GM18499 (cell line): ENCODE results near the gene FARP1.
"Not testable (repeated sequence)": the region's sequence is repeated elsewhere in the genome, so short reads cannot be mapped to it uniquely, and the experiment has no call there.

ENCODE experiments used
- ATAC-seq: cut with Tn5 transposase; IDR thresholded peaks from one replicate; pipeline ENCODE4 v1.9.1; 2021; ENCODE audit warnings: moderate number of reproducible peaks; ENCODE audit not compliant: insufficient read depth, unreplicated experiment

The FARP1 gene

DNA sequence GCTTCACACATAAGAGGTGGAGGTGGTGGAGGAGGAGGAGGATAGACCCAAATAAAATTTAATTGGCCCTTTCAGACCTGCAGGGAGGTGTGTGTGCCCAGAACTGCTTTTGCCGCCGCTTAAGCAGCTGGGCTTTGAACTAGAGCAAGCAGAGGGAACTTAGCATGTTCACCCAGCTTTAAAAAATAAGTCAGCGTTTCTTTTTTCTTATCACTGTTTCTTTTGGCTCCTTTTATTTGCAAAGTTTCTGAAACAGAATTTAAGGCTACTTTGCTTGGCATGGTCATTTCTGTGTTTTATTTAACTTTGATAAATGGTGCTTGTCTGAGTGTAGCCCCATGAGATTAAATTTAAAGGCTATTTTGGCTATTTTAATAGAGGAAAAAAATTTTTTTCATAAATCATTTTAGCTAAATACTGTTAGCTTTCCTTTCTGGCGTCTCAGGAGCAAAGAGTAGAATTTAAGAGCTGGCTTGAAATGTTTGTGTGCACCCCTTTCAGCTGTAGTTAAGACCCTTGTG, 77.4 kb downstream of the FARP1 start:
- ATAC-seq: no peak

DNA sequence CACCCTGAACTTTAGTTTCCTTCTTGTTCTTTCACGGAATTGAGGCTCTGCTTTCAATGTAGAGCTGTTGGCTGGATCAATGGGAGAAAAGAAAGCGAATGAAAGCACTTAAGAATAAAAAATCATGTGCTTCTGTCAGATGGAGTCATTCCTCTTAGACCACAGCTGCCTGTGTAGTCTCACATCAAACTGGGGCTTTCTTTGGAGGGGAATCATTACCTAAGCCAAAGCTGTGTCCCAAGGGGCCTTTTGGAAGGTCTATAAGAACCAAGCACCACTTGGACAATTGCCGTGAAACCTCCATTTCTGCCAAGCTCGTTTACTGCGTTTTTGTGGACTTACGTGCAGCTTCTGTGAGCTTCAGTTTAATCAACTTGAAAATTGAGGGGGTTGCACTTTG, 78.3 kb downstream of the FARP1 start:
- ATAC-seq: no peak

GRCh38 chr13:98222081-98222554, 79.2 kb downstream of the FARP1 start:
- ATAC-seq: no peak

GRCh38 chr13:98222816-98223215, 79.9 kb downstream of the FARP1 start:
- ATAC-seq: no peak

DNA sequence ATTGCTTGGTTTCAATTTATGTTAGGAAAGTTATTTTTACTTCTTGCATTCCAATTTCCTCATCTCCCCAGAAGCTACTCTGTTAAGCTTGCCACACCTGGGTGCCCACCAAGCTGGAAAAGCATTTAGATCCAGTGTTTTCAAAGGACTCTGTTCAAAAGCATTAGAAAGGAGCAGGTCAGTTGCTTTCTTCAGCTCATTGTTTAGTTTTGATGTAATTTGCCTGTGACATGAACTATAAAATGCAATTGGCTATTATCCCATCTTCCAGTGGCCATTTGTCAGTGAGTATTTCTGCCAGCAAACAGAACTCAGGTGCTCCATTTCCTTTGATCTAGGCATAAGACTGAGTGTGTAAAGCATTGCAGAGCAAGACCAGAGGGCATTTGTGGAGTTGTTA, 80.8 kb downstream of the FARP1 start:
- no peak for ATAC-seq

DNA sequence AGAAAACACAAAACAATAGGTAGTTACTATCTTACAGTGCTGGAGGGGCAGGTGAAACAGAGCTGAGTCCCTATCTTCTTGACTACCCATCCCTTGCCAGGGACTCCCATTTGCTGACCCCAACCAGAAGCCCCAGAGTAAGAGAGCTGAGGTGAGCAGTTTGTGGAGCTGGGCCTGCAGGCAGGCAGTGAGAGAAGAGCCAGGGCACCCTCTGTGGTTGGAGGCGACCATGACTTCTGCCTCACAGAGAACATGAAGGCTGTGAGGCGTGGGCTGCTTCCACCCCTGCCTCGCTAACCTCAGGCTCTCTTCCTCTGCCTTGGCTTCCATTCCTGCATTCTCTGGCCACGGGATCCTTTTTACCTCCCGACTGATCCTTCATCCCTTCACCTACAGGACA, 81.7 kb downstream of the FARP1 start:
- no peak for ATAC-seq

DNA sequence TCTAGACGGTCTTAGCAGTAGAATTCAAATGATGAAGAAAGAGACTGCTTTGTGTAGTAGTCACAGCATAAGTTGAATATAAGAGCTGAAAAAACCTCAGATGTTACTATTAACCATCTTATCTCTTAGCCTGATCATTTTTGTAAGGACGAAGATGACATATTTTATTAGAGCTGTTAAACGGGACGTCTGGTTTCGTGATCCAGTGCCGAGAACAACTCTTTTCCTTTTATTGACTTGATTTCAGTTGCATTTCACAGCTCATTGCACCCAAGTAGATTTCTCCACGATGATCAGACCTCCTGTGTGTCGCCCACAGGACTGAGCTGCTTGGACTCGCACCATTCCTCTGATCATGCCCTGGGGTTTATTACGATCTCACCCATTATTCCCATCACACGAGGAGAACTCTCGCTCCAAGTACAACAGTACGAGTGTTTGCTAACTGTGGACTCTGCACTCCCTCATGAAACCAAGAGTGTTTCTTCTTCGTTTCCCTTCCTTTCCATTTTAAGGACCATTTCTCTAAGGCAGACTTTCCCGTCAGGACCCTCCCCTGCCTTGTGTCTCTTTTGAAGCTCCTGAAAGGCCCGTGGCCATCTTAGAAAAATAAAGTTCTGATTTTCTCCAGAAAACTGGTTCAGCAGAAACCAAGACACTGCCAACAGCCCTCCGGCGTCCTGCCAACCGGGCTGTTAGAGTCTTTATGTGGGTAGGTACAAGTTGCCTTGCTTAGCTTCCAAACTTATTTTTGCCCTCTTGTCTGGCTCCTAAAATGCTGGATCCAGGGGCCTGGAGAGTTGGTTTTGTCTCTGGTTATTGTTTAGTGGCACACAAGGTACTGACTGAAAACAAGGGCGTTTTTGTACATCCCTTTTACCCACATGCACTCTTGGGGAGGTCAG, 82.4 kb downstream of the FARP1 start:
- ATAC-seq: no peak

DNA sequence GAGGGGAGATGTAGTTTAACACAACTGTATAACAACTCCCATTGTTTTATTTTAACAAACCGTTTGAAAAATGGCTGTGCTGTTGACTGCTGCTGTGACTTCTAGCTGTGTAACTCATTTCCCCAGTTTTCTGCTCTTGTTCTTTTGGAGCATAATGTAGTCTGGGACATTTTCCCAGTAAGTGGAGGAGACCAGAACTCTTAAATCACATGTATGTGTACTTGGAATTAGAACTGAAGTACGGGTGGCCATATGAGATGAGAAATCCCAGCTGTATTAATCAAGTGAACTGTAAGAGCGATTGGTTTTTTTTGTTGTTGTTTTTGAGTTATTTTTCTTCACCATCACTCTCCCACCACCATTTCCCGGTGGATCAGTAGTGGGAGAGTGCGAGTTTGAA, 83.6 kb downstream of the FARP1 start:
- ATAC-seq: no peak

- no peak for ATAC-seq
Measured at GRCh38 chr13:98228661-98229341, 85.9 kb downstream of the FARP1 start.

DNA sequence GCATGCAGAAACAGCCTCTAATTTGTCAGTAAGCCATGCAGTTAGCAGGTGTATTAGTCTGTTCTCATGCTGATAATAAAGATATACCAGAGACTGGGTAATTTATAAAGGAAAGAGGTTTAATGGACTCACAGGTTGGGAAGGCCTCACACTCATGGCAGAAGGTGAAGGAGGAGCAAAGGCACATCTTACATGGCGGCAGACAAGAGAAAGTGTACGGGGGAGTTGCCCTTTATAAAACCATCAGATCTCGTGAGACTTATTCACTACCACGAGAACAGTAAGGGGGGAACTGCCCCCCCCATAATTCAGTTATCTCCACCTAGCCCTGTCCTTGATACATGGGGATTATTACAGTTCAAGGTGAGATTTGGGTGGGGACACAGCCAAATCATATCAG, 87.9 kb downstream of the FARP1 start:
- ATAC-seq: not testable (repeated sequence)

- ATAC-seq: no peak
Measured at GRCh38 chr13:98232456-98232855, 89.6 kb downstream of the FARP1 start.

- ATAC-seq: no peak
Measured at GRCh38 chr13:98233127-98233526, 90.2 kb downstream of the FARP1 start.

DNA sequence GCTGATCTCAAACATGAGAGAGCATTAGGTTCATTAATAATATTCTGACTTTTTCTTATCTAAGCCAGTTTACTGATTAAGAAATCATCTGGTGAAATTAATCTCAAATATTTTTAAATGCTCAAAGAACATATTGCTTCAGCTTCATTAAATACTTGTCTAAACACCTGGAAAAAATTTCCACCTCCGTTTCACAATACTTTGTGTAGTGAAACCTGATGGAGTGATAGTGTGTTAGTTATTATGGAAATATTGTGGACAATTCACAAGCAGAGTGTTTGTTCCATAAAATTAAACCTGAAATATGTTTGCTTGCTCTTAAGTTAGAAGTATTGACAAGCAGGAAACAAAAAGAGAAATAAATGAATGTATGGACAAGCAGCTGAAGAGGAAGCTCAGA, 91.5 kb downstream of the FARP1 start:
- ATAC-seq: no peak

DNA sequence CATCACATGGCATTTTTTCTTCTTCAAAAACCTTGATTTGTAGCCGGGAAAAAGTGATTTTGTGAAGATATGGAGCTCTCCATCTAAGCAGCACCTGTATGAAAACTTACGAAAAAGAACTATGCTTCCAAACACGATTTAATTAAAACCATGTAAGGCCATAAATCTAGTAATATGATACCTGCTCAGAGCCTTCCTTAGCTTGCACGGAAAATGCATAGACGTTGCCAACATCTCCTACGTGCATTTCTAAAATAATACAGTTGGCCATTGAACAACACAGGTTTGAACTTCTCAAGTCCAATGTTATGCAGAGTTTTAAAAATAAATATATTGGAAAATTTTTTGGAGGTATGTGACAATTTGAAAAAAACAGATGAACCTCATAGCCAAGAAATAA, 93.3 kb downstream of the FARP1 start:
- ATAC-seq: no peak

- no peak for ATAC-seq
Measured at GRCh38 chr13:98237331-98237730, 94.4 kb downstream of the FARP1 start.

GRCh38 chr13:98239162-98240076, 96.5 kb downstream of the FARP1 start:
- no peak for ATAC-seq

- no peak for ATAC-seq
Measured at GRCh38 chr13:98240135-98240534, 97.2 kb downstream of the FARP1 start.

- no peak for ATAC-seq
Measured at GRCh38 chr13:98240974-98241373, 98.1 kb downstream of the FARP1 start.

GRCh38 chr13:98241976-98242375, 99.1 kb downstream of the FARP1 start:
- ATAC-seq: no peak

DNA sequence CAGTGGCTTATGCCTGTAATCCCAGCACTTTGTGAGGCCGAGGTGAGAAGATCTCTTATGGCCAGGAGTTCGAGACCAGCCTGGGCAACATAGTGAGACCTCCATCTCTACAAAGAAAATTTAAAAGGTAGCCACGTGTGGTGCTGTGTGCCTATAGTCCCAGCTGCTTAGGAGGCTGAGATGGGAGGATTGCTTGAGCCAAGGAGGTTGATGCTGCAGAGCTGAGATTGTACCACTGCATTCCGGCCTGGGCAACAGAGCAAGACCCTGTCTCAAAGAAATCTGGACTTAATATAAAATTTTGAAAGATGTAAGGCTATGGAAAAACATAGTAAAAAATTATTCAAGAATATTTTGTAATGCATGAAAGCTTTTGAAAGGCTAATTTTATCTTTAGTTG, 99.5 kb downstream of the FARP1 start:
- no peak for ATAC-seq
